ENCODE data around the gene GDF9. TPM values are rescaled to one million over a fixed set of nuclear protein-coding genes. Genes with fewer than 3 reads are reported as not detected.

GDF9 gene
- total RNA-seq, 1 experiment from 2014 or later, result 0.59 TPM

DNA sequence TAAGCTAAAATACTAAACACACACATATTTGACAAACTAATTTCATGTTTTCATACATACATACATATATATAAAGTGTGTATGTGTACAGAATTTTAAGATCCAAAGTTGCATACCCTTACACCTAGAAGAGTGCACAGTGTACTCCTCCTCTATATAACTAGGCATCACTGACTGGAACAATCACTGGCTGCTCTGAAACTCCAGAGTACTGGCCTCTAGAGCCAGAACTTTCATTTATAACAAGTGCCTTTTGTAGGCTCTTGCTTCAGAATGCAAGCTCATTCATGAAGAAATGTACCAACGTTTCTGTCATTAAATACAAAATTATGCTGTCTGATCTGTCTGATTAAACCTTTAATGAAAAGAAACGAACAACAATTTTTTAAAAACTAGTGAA, 11.2 kb upstream of the GDF9 start:
- peaks cover 18% of the 10 kb centered on the region for H3K4me1 Mint-ChIP-seq (ENCODE audit: low read depth, unreplicated experiment)
- DNase-seq, result no peak
- intact Hi-C loops (cut with micrococcal nuclease; ENCODE audit: unreplicated experiment), result no loop called here
- BruUV-seq (replicated peaks), result no TSS peak
- Histone ChIP-seq H3K27me3 (replicated peaks; ENCODE audit: control insufficient read depth, insufficient read depth, low read length) (no peaks in the 10 kb centered on the region), H3K4me1 (peaks cover 29% of the 10 kb centered on the region), H3K4me3 (ENCODE audit: low read depth, low read length) (no peak overlapping the region), H3K36me3 (ENCODE audit: control insufficient read depth, insufficient read depth, low read length) (peaks cover 5% of the 10 kb centered on the region), H3K9me3 (no peaks in the 10 kb centered on the region)
- H3K9me3 Mint-ChIP-seq (ENCODE audit: unreplicated experiment), result no peaks in the 10 kb centered on the region
- H3K4me3 Mint-ChIP-seq (ENCODE audit: unreplicated experiment), result no peak overlapping the region
- H3K36me3 Mint-ChIP-seq (ENCODE audit: insufficient read depth, unreplicated experiment), result peaks cover 76% of the 10 kb centered on the region
- no peaks in the 10 kb centered on the region for H3K27me3 Mint-ChIP-seq (ENCODE audit: insufficient read depth, unreplicated experiment)
- POLR2A ChIA-PET, result interaction anchor here (0.6 kb wide), 1 partner anchor 1973 kb away, joined by 4 read pairs; no protein-coding TSS in a partner anchor
- CTCF ChIA-PET, result no interaction called here
- no peak for TF ChIP-seq CTCF (IDR thresholded peaks at IDR 0.05; ENCODE audit: insufficient read depth in 1 of 2, low read depth in 1 of 2, low read length in 1 of 2, severe bottlenecking in 1 of 2, unreplicated experiment in 1 of 2)
- no peak overlapping the region for H3K27ac Mint-ChIP-seq (ENCODE audit: unreplicated experiment)

- Histone ChIP-seq H3K36me3 (ENCODE audit: control insufficient read depth, insufficient read depth, low read length) (peaks cover 8% of the 10 kb centered on the region), H3K4me1 (peaks cover 41% of the 10 kb centered on the region), H3K4me3 (ENCODE audit: low read depth, low read length) (no peak overlapping the region), H3K27me3 (replicated peaks; ENCODE audit: control insufficient read depth, insufficient read depth, low read length) (no peaks in the 10 kb centered on the region), H3K9me3 (no peaks in the 10 kb centered on the region)
- BruUV-seq (replicated peaks), result no TSS peak
- Mint-ChIP-seq H3K4me3 (ENCODE audit: unreplicated experiment) (no peak overlapping the region), H3K27me3 (ENCODE audit: insufficient read depth, unreplicated experiment) (no peaks in the 10 kb centered on the region), H3K27ac (ENCODE audit: unreplicated experiment) (no peak overlapping the region), H3K36me3 (ENCODE audit: insufficient read depth, unreplicated experiment) (peaks cover 76% of the 10 kb centered on the region), H3K4me1 (ENCODE audit: low read depth, unreplicated experiment) (peaks cover 26% of the 10 kb centered on the region), H3K9me3 (ENCODE audit: unreplicated experiment) (no peaks in the 10 kb centered on the region)
- no peak for DNase-seq
- ChIA-PET POLR2A (no interaction called here), CTCF (no interaction called here)
- intact Hi-C loops (cut with micrococcal nuclease; ENCODE audit: unreplicated experiment), result no loop called here
- no peak for TF ChIP-seq CTCF (IDR thresholded peaks at IDR 0.05; ENCODE audit: insufficient read depth in 1 of 2, low read depth in 1 of 2, low read length in 1 of 2, severe bottlenecking in 1 of 2, unreplicated experiment in 1 of 2)
Measured at GRCh38 chr5:132876020-132876759, 9.9 kb upstream of the GDF9 start.

DNA sequence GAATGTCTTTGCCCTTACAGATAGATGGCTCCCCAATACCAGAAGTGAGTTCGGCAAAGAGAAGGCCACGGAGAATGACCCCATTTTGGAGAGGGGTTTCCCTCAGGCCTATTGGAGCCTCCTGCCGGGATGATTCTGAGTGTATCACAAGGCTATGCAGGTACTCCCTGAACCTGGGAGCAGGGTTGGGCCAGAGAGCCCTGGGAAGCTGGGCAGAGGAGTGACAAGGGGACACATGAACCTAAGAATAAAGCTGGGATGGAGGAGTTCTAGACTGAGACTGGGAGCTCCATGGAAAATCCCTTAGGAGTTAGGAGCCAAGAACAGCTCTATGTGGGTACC, 7.6 kb upstream of the GDF9 start:
- no peaks in the 10 kb centered on the region for H3K9me3 ChIP-seq
- peaks cover 11% of the 10 kb centered on the region for H3K36me3 ChIP-seq (ENCODE audit: control insufficient read depth, insufficient read depth, low read length)
- peaks cover 26% of the 10 kb centered on the region for H3K4me1 Mint-ChIP-seq (ENCODE audit: low read depth, unreplicated experiment)
- intact Hi-C loops (cut with micrococcal nuclease; ENCODE audit: unreplicated experiment), result loop anchor here (1.0 kb wide), 1 partner anchor 9 kb away; no protein-coding TSS in a partner anchor
- H3K27me3 Mint-ChIP-seq (ENCODE audit: insufficient read depth, unreplicated experiment), result no peaks in the 10 kb centered on the region
- H3K4me3 ChIP-seq (ENCODE audit: low read depth, low read length), result no peak overlapping the region
- peaks cover 77% of the 10 kb centered on the region for H3K36me3 Mint-ChIP-seq (ENCODE audit: insufficient read depth, unreplicated experiment)
- no peak for DNase-seq
- POLR2A ChIA-PET, result no interaction called here
- H3K9me3 Mint-ChIP-seq (ENCODE audit: unreplicated experiment), result no peaks in the 10 kb centered on the region
- CTCF ChIA-PET, result no interaction called here
- TSS peak; percentile 39 for BruUV-seq (replicated peaks)
- H3K27ac Mint-ChIP-seq (ENCODE audit: unreplicated experiment), result peak overlapping the region; percentile 45
- H3K4me1 ChIP-seq, result peaks cover 43% of the 10 kb centered on the region
- peak overlapping the region; percentile 47 for H3K4me3 Mint-ChIP-seq (ENCODE audit: unreplicated experiment)
- H3K27me3 ChIP-seq (replicated peaks; ENCODE audit: control insufficient read depth, insufficient read depth, low read length), result no peaks in the 10 kb centered on the region
- TF ChIP-seq CTCF (IDR thresholded peaks at IDR 0.05; ENCODE audit: insufficient read depth in 1 of 2, low read depth in 1 of 2, low read length in 1 of 2, severe bottlenecking in 1 of 2, unreplicated experiment in 1 of 2), result no peak

All from Caco-2 (cell line).